Left forelimb (tissue), 1 donor: ENCODE measurements around the gene ACSS1.

ENCODE experiments used
- DNase-seq: peaks from one replicate; pipeline ENCODE4 v3.0.0-alpha.2; 2018; ENCODE audit warnings: low spot score

Gene ACSS1

GRCh38 chr20:24993337-24994185 lies 64.4 kb downstream of the ACSS1 start:
- DNase-seq, result no peak

GRCh38 chr20:24992487-24993205 lies 65.3 kb downstream of the ACSS1 start, which contains the start of gene APMAP:
TSS of gene APMAP (minus strand) at chr20:24992751. CDS start at chr20:24992688, 63 bp downstream.
- DNase-seq, result peak; percentile 98

GRCh38 chr20:24991897-24992486 lies 65.9 kb downstream of the ACSS1 start:
- no peak for DNase-seq

GRCh38 chr20:24990810-24991252 lies 67.1 kb downstream of the ACSS1 start:
- no peak for DNase-seq

GRCh38 chr20:24989162-24989561 lies 68.8 kb downstream of the ACSS1 start:
- no peak for DNase-seq

GRCh38 chr20:24987873-24988835 lies 69.8 kb downstream of the ACSS1 start:
- DNase-seq, result peak; percentile 47

GRCh38 chr20:24987244-24987643 lies 70.7 kb downstream of the ACSS1 start:
- DNase-seq, result no peak

GRCh38 chr20:24986436-24987015 lies 71.4 kb downstream of the ACSS1 start:
- no peak for DNase-seq

GRCh38 chr20:24985802-24986201 lies 72.1 kb downstream of the ACSS1 start:
- DNase-seq, result no peak

- no peak for DNase-seq
Measured at GRCh38 chr20:24984961-24985640, 72.8 kb downstream of the ACSS1 start.

- no peak for DNase-seq
Measured at GRCh38 chr20:24983896-24984295, 74.0 kb downstream of the ACSS1 start.

- no peak for DNase-seq
Measured at GRCh38 chr20:24981790-24982189, 76.1 kb downstream of the ACSS1 start.

GRCh38 chr20:24981282-24981681 lies 76.7 kb downstream of the ACSS1 start:
- DNase-seq, result no peak

- DNase-seq, result peak; percentile 44
Measured at GRCh38 chr20:24980291-24981053, 77.5 kb downstream of the ACSS1 start.

- DNase-seq, result peak; percentile 57
Measured at GRCh38 chr20:24979036-24979960, 78.6 kb downstream of the ACSS1 start.

- peak; percentile 51 for DNase-seq
Measured at GRCh38 chr20:24978513-24978912, 79.4 kb downstream of the ACSS1 start.

GRCh38 chr20:24977797-24978196 lies 80.1 kb downstream of the ACSS1 start:
- DNase-seq, result no peak

- DNase-seq, result peak; percentile 46
Measured at GRCh38 chr20:24977336-24977735, 80.6 kb downstream of the ACSS1 start.

- peak; percentile 37 for DNase-seq
Measured at GRCh38 chr20:24972341-24972740, 85.6 kb downstream of the ACSS1 start.
